ENCODE results near the gene ZNF805. TPM values are rescaled to one million over a fixed set of nuclear protein-coding genes. Genes with fewer than 3 reads are reported as not detected.

Gene ZNF805
- total and polyA plus RNA-seq, 9 donors: 1.7 to 27.8 (median 17.1) TPM

DNA sequence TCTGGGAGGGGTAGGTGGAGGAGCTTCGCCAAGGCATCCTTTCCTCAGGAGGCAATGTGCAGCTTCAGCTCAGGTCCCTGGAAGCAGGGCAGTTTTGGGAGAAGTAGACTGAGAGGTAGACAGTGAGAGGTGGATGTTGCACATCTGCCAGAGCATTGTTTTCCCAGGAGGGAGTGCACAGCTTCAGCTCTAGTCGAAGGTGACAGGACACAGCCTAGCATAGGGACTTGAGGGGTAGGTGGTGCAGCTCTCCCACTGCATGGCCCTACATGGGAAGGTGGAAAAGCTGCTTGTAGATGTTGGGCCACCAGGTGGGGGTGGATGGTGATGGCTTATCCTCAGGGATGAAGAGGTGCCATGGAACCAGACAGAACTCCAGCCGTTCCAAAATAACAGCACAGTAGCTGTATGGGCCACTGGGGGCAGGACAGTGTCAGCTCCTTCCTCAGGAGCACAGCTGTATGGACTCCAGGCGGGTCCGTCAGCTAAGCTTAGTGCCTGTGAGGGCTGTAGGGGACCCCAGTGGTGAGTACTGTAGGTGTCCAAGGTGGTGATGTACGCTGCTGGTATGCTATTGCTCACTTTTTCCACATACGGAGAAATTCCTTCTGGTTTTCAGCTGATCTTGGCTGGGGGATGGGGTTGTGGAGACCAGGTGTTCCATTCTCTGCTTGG is 62.4 kb downstream of the ZNF805 start:
- H3K27ac ChIP-seq: no peak overlapping the region
- DNase-seq: no peak
- H3K4me3 ChIP-seq: no peak overlapping the region
- peaks cover 4 to 19% of the 10 kb centered on the region in 2 donors for H3K9me3 ChIP-seq
- no peaks in the 10 kb centered on the region for H3K27me3 ChIP-seq
- 78 to 91% (median 78%) methylated on average over 7 of the region's 7 CpGs for WGBS, 3 donors
- no peaks in the 10 kb centered on the region for H3K4me1 ChIP-seq (ENCODE audit: insufficient read depth)
- intact Hi-C loops (cut with DNase I): no loop called here
- no peaks in the 10 kb centered on the region for H3K36me3 ChIP-seq
- TF ChIP-seq EP300 (IDR thresholded peaks at IDR 0.05): no peak

Other genes with a start within 250 kb of the ZNF805 start
- gene USP29, start 120.6 kb upstream of the ZNF805 start, total RNA-seq: not detected
- gene USP29, start 120.6 kb upstream of the ZNF805 start, polyA plus RNA-seq: not detected
- not detected for gene ZIM3, start 95.4 kb upstream of the ZNF805 start, total RNA-seq
- not detected for gene ZIM3, start 95.4 kb upstream of the ZNF805 start, polyA plus RNA-seq
- not detected for gene DUXA, start 73.1 kb upstream of the ZNF805 start, total RNA-seq
- not detected for gene DUXA, start 73.1 kb upstream of the ZNF805 start, polyA plus RNA-seq
- 10 to 100 TPM; 28.6 to 56.6 (median 46.4) TPM for gene ZNF264, start 49.1 kb upstream of the ZNF805 start, total RNA-seq
- gene ZNF264, start 49.1 kb upstream of the ZNF805 start, polyA plus RNA-seq: 10 to 100 TPM in 1 of 2 donors, 1 to 10 TPM in 1; 7.0 to 18.6 TPM
- gene AURKC, start 9.6 kb upstream of the ZNF805 start, total RNA-seq: under 1 TPM in 4 of 7 donors, not detected in 3; 0.60 to 0.87 (median 0.79) TPM
- gene AURKC, start 9.6 kb upstream of the ZNF805 start, polyA plus RNA-seq: 1 to 10 TPM in 1 of 2 donors, under 1 TPM in 1; 0.45 to 1.9 TPM
- gene ZNF460, start 39.9 kb downstream of the ZNF805 start, total RNA-seq: 100 to 1,000 TPM in 1 of 7 donors, 10 to 100 TPM in 6; 57.2 to 103 (median 68.6) TPM
- 1 to 10 TPM; 3.0 to 4.4 TPM for gene ZNF460, start 39.9 kb downstream of the ZNF805 start, polyA plus RNA-seq
- 10 to 100 TPM in 4 of 7 donors, 1 to 10 TPM in 3; 4.9 to 12.9 (median 10.5) TPM for gene ZNF543, start 79.8 kb downstream of the ZNF805 start, total RNA-seq
- 1 to 10 TPM; 4.0 to 4.9 TPM for gene ZNF543, start 79.8 kb downstream of the ZNF805 start, polyA plus RNA-seq
- gene ZNF304, start 110.6 kb downstream of the ZNF805 start, total RNA-seq: 10 to 100 TPM in 3 of 7 donors, 1 to 10 TPM in 4; 3.0 to 13.0 (median 9.1) TPM
- 10 to 100 TPM in 1 of 2 donors, 1 to 10 TPM in 1; 4.8 to 12.5 TPM for gene ZNF304, start 110.6 kb downstream of the ZNF805 start, polyA plus RNA-seq
- 10 to 100 TPM in 6 of 7 donors, 1 to 10 TPM in 1; 9.1 to 23.6 (median 11.6) TPM for gene TRAPPC2B, start 122.9 kb downstream of the ZNF805 start, total RNA-seq
- gene TRAPPC2B, start 122.9 kb downstream of the ZNF805 start, polyA plus RNA-seq: 10 to 100 TPM; 10.3 to 25.1 TPM
- 1 to 10 TPM; 1.2 to 4.7 (median 3.0) TPM for gene ZNF547, start 122.9 kb downstream of the ZNF805 start, total RNA-seq
- gene ZNF547, start 122.9 kb downstream of the ZNF805 start, polyA plus RNA-seq: 1 to 10 TPM; 1.8 to 2.9 TPM
- 10 to 100 TPM; 14.5 to 28.2 (median 24.4) TPM for gene ZNF548, start 149.2 kb downstream of the ZNF805 start, total RNA-seq
- 10 to 100 TPM; 13.4 to 13.7 TPM for gene ZNF548, start 149.2 kb downstream of the ZNF805 start, polyA plus RNA-seq
- 10 to 100 TPM in 6 of 7 donors, 1 to 10 TPM in 1; 5.4 to 22.4 (median 18.7) TPM for gene ZNF17, start 170.5 kb downstream of the ZNF805 start, total RNA-seq
- gene ZNF17, start 170.5 kb downstream of the ZNF805 start, polyA plus RNA-seq: 1 to 10 TPM; 6.3 to 7.2 TPM
- 10 to 100 TPM in 4 of 7 donors, 1 to 10 TPM in 3; 7.5 to 21.7 (median 10.8) TPM for gene ZNF749, start 194.7 kb downstream of the ZNF805 start, total RNA-seq
- gene ZNF749, start 194.7 kb downstream of the ZNF805 start, polyA plus RNA-seq: 10 to 100 TPM in 1 of 2 donors, 1 to 10 TPM in 1; 4.0 to 12.9 TPM
- 1 to 10 TPM in 5 of 7 donors, under 1 TPM in 2; 0.60 to 2.2 (median 1.3) TPM for gene VN1R1, start 216.5 kb downstream of the ZNF805 start, total RNA-seq
- gene VN1R1, start 216.5 kb downstream of the ZNF805 start, polyA plus RNA-seq: under 1 TPM; 0.38 to 0.50 TPM
- 10 to 100 TPM in 6 of 7 donors, 1 to 10 TPM in 1; 6.5 to 23.0 (median 15.8) TPM for gene ZNF772, start 236.9 kb downstream of the ZNF805 start, total RNA-seq
- gene ZNF772, start 236.9 kb downstream of the ZNF805 start, polyA plus RNA-seq: 1 to 10 TPM; 3.3 to 6.8 TPM
- 10 to 100 TPM in 6 of 7 donors, 1 to 10 TPM in 1; 6.8 to 14.7 (median 12.1) TPM for gene ZNF419, start 247.1 kb downstream of the ZNF805 start, total RNA-seq
- gene ZNF419, start 247.1 kb downstream of the ZNF805 start, polyA plus RNA-seq: 1 to 10 TPM; 7.2 to 8.5 TPM

Measured in ovary (tissue), 9 donors.